ENCODE results near the gene CYP2R1. TPM values are rescaled to one million over a fixed set of nuclear protein-coding genes. Genes with fewer than 3 reads are reported as not detected.
A peak's percentile ranks its signal among the peaks of the same experiment; 100 is the strongest.

Gene CYP2R1, protein sequence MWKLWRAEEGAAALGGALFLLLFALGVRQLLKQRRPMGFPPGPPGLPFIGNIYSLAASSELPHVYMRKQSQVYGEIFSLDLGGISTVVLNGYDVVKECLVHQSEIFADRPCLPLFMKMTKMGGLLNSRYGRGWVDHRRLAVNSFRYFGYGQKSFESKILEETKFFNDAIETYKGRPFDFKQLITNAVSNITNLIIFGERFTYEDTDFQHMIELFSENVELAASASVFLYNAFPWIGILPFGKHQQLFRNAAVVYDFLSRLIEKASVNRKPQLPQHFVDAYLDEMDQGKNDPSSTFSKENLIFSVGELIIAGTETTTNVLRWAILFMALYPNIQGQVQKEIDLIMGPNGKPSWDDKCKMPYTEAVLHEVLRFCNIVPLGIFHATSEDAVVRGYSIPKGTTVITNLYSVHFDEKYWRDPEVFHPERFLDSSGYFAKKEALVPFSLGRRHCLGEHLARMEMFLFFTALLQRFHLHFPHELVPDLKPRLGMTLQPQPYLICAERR
- total RNA-seq = 38.7 TPM

DNA sequence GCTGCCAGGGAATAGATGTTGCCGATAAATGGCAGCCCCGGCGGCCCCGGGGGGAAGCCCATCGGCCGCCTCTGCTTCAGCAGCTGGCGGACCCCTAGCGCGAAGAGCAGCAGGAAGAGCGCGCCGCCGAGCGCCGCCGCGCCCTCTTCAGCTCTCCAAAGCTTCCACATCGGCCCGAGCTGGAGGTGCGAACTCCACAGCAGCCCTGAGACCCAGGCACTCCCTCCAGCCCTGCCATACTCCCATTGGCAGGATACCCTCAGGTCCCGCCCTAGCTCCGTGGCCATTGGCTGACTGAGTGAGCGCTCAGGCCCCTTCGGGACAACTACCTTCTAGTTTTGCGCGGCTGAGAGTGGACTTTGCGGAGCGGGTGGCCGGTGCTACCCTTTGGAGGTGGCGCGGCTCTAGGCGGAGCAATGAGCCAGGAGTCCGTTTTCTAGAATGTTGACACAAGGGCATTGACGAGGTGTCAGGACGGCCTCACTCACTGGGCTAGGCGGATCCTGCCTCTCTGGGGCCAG, at the start of gene CYP2R1:
CYP2R1 (minus strand) TSS at position 196 of the 521 bp plus-strand sequence; CDS start at position 170, 26 bp downstream.
- peak; percentile 83 to 92 for DNase-seq (ENCODE audit: low spot score in 2 of 2)
- FAIRE-seq = no peak

DNA sequence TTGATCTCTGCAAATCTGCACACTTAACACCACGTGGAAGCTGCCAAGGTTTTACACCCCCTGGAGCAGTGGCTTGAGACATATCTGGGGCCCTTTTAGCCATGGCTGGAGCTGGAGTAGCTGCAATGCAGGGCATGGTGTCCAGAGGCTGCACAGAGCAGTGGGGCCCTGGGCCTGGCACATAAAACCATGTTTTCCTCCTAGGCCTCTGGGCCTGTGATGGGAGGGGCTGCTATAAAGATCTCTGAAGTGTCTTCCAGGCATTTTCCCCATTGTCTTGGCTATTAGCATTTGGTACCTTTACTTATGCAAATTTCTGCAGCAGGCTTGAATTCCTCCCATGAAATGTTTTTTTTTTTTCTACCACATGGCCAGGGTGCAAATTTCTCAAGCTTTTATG, 46.9 kb upstream of the CYP2R1 start:
- no peak for DNase-seq (ENCODE audit: low spot score in 2 of 2)

DNA sequence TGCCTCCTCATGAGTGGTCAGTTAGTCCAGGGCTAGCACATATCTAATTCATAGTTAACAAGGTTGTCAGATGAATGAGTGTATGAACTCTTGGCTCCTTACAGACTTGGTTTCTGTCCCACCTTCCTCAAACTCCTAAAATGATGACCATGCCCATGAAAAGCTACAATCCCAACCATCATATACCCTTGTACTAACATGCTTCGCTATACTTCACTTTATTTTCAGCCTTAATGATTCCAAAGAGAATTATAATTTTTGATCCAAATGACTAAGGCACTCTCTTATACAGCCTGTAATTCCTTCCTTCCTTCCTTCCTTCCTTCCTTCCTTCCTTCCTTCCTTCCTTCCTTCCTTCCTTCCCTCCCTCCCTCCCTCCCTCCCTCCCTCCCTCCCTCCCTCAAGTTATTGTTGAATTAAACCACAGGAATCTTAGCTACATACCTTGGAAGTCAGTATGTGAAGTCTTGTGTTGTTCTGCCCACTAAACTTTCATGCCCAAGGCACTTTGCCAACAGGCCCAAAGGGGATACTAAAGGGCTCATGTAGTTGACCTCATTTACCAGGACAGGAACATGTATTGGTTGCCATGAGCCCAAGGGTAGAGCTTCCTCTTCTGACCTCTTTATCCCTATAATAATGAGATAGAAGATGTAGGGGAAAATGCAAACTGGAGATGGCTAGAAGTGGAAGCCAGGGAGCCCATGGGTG, 42.8 kb upstream of the CYP2R1 start:
- FAIRE-seq (no peak), DNase-seq (ENCODE audit: low spot score in 2 of 2) (no peak)

More for the DNA sequence above, 46.9 kb upstream of the CYP2R1 start:
- FAIRE-seq = no peak

DNA sequence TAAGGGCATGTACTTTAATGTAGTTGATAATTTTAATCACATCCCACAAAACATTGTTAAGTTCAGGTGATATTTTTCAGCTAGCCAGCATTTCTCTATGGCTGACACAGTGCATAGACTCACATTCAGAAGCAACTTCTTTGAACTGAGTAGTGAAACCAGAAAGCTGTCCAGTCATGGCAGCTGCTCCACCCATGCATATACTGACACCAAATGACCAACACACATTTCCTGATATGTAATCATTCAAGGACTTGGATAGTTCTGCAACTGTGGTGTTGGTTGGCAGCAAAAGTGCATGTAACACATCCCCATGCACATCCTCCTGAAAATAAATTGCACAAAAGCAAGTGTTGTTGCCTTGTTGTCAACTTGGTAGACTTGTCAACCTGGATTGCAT, 40.4 kb upstream of the CYP2R1 start:
- FAIRE-seq (no peak), DNase-seq (ENCODE audit: low spot score in 2 of 2) (no peak)

DNA sequence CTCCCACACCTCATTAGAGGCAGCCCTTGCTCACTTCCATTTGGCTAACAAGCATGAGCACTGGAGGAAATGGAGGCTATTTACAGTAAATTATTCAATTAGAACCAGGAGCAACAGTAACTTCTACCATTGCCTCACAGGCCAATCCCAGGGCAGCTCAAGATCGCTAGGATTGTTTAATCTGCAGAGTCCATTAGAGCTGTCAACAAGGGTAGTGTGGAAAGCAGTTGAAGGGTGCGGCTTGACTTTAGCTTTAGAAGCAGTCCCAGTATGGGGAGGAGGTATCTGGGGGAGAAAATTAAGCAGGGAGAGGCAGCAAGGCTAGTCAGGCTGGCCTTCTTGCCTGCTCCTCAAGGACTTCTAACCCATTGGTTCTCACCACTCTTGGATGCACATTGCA, 38.3 kb upstream of the CYP2R1 start:
- DNase-seq (ENCODE audit: low spot score in 2 of 2) = no peak
- FAIRE-seq = no peak

DNA sequence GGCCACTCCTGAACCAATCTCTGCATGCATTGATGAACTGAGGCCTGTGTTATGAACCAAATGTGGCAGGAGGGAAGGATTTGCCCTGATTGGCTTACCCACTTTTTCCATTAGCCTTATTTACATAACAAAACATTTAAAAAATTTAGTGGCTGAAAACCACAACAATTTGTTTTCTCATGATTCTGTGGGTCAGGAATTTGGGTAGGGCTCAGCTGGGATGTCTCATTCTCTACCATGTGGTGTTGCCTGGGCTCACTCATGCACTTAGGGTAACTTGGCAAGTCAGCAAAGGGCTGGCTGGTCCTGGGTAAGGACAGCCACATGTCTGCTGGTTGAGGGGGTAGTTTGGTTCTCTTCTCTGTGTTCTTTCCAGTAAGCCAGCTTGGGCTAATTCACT, 35.1 kb upstream of the CYP2R1 start:
- no peak for FAIRE-seq

DNA sequence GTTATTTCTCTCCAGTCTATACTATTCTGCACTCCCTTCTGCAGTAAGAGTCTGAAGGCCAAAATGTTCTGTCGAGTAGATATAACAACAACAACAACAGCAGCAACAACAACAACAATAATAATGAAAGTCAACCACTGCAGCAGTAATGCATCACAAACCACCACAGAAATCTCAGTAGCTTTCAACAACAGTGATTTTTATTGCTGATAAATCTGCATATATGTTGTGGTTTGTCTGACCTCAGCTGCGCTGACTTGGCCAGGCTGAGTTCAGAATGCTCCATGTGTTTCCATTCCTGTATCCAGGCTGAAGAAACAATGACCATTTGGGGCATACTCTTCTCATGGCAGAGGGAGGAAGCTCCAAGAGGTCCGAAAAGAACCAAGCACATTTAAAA, 32.3 kb upstream of the CYP2R1 start:
- no peak for DNase-seq (ENCODE audit: low spot score in 2 of 2)
- no peak for FAIRE-seq

More for the DNA sequence above, 35.1 kb upstream of the CYP2R1 start:
- no peak for DNase-seq (ENCODE audit: low spot score in 2 of 2)

DNA sequence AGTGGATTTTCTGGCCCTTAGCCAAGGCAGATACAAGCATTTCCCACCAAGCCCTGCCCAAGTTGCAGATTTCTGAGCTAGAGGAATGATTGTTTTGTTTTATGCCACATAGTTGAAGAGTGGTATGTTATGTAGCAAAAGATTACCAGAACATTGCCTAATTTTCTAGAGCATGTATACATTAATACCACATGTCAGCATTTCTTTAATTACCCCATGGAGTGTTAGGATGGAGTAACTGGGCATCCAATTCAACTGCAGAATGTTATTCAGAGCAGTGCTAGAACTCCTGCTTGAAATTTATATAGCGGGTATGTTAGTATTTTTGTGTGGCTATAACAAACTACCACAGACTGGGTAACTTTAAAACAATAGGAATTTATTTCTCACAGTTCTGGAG, 24.4 kb upstream of the CYP2R1 start:
- FAIRE-seq (no peak), DNase-seq (ENCODE audit: low spot score in 2 of 2) (no peak)

DNA sequence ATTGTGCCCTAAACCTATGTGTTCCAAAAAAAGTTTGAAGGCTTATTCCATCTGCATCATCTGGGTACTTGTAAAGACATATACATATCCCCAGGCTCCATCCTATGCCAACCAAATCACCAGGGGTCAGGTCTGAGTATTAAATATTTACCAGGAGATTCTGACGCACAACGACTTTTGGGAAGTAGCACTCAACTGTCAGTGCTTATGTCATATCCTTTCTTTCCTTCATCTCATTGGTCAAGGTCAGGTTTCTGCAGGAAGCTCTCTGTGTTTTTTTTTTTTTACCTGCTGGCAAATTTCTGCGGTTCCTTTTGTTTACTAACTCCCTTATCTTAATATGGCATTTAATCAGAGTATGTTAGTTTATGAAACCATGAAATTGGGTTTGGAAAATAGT, 22.5 kb upstream of the CYP2R1 start:
- DNase-seq (ENCODE audit: low spot score in 2 of 2) = no peak
- no peak for FAIRE-seq

DNA sequence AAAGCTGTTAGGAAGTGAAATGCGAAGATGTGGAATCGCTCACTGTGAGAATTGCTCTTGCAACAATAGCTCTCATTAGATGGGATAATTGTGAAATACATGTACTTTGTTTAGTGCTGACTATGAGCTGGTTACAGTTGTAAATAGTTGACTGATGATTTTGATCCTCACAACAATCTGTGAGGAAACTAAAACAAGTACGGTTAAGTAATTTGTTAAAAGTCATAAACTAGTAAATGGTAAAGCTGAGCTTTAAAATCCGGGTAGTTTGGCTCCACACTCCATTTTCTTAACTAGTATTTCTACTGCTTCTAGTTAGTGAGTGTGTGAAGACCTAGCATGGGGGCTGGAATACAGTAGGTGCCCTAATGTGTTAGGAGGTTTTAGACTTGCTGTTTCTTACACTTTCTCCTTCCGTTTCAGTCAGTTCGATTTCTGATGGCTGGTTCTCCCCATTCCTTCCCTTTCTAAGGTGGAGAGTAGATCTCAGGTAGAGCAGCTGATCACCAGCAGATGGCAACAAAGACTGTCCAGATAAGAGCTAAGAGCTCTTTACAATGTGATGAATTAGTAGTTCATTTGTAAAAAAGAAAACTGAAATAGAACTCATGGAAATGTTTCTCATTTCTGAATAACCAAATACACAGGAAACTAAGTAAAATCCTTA, 16.3 kb upstream of the CYP2R1 start:
- FAIRE-seq = no peak
- peak in 1 of 2 donors; percentile 32 for DNase-seq (ENCODE audit: low spot score in 2 of 2)

DNA sequence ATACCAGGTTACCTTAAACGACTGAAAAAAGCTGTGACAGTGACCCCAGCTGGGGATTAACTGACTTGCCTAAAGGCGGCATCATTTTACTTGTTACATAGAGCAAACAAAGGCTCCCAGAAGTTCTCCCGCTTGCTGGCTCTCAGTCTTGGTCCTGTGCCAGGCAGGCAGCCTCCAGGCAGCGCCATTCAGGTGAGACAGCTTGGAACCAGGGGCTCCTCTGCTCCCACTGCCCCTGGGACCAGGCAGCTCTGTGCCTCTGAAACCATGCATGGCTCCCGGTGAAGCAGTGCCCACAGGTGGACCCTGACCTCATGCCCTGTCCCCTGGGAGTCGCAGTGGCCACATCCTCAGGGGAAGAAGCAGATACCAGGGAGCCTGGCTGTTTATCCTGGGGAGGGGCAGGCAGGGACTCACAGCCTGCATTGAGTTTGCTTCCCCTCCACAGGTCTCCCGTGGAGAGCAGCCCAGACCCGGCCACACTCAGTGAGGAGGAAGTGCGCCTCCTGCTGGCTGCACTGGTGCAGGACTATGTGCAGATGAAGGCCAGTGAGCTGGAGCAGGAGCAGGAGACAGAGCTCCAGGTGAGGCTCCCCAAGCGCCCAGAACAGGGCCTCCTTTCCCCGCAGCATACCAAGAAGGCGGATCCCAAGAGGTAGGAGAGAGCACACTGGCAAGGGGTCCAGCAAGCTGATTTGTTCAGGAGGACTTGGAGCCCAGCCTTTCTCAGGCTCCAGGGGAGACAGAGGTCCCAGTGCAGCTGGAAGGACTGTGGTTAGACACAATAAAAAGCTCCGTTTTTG, 15.6 kb upstream of the CYP2R1 start:
- DNase-seq (ENCODE audit: low spot score in 2 of 2) (no peak), FAIRE-seq (no peak)

DNA sequence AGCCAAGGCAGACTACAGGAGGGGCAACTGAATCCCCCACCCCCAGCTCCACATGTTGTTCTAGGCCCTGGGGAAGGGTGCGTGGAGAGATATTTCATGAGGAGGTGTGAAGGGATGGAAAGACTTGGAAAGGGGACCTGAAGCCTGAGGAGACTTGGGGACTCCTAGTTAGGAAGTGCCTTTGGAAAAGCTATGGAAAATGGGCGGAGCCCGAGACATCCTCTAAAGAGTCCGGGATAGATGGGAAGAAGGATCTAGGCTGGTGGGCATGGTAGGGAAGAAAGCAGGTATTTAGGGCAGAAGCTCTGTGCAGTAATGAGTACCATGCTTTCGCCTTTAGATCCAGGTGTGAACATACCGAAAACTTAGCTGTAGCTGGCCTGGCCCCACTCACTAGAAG, 15.0 kb upstream of the CYP2R1 start:
- DNase-seq (ENCODE audit: low spot score in 2 of 2) (no peak), FAIRE-seq (no peak)

DNA sequence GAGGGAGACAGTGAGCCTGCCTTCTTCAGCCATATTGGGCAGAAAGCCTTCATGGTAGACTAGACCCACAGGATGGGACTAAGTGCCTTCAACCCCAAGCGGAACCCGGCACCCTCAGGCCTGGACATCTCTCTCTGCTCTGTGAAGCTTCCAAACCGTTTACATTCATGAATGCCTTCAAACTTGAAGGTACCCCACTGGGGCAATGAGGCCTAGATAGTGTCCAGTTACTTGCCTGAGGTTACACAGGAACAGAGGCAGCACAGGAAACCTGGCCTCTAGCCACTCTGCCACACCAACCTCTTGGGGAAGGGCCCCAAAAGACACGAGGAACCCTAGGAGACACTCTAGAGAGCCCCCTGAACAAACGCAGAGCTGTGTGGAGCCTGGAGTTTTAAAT, 14.5 kb upstream of the CYP2R1 start:
- FAIRE-seq (no peak), DNase-seq (ENCODE audit: low spot score in 2 of 2) (no peak)

DNA sequence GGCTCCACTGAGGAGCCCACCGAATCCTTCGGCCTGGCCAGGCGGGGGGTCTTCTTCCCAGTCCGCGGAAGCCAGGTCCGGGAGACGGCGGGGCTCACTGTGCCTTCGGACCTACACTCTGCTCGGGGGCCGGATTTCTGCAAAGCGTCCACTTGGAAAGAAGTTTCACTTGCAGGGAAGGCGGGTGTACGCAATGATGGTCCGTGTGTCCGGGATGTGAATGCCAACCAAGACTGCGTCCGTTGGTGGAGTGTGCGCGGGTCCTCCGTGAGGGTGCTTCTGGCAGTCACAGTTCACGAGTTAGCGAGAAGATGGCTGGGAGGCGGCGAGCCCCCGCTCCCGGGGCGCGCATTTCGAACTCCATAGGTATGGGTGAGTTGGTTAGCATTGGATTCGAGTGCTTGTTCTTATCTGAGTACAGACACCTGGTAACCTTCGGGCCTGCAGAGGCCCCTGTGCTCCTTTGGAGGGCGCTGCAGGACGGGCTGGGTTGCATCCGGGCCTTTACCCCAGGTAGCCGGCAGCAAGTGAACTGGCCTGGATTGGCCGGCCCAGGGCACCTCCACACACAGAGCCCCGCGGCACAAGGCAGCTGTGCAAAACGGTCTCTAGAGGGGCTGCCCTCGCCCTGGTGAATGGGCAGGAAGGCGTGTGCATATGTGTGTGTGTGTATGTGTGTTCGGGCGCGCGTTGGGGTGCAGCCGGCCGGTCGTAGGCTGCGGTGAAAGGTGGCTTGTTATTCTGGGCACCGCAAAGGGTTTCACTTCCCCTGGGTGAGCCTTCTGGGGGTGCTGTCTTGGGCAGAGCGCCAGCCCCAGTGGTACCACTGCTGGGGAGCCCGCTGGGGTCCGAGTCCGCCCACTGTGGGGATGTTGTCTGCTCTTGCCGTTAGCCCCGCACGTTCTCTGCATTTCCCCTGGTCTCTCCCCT, 13.3 kb upstream of the CYP2R1 start:
- FAIRE-seq (no peak), DNase-seq (ENCODE audit: low spot score in 2 of 2) (peak in 1 of 2 donors; percentile 47)

DNA sequence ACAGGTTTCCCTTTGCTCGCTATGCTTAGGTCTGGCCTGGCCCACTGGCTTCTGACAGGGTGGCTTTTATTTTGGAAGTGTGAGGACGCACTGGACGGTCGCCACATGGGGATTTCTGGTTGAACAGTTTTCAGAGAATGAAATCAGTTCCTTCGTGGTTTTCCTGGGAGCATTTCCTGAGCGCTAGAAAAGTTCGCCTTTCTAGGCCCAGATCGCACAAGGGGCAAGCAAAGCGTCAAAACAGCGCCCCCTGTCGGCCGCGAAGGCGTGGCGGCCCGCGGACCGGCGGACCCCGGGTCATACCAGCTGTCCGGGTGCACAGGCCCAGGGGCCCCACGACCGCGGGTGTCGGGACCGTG, 12.7 kb upstream of the CYP2R1 start:
- FAIRE-seq (no peak), DNase-seq (ENCODE audit: low spot score in 2 of 2) (peak; percentile 61 to 66)

DNA sequence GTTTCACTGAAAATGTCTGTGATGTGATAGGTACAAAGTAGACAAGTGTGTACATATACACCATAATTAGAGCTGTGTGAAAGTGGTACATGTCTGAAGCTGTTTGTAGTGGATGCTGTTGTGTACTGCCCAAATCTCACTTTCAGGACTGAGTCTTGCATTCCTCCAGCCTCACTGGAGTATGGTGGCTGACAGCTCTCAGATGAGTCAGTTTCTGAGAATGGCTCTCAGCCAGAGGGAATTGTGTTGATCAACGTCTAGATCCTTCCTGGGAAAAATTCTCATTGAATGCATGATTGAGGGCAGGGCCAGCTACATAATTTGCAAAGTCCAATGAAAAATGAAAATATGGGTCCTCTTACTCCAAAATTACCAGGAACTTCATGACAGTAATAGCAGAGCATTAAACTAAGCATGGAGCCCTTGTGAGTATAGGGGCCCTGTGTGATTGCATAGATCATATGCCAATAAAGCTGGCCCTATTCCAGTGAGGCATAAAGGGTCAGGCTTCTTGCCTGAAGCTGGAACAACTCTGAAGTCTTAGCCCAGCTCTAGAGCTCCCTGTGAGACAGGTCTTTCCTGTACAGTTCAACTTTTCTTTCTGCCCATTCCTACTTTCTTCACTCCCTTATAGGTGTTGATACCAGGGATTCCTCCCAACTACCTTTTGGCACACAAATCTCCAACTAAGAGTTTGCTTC, 10.8 kb upstream of the CYP2R1 start:
- no peak for DNase-seq (ENCODE audit: low spot score in 2 of 2)
- FAIRE-seq = no peak

DNA sequence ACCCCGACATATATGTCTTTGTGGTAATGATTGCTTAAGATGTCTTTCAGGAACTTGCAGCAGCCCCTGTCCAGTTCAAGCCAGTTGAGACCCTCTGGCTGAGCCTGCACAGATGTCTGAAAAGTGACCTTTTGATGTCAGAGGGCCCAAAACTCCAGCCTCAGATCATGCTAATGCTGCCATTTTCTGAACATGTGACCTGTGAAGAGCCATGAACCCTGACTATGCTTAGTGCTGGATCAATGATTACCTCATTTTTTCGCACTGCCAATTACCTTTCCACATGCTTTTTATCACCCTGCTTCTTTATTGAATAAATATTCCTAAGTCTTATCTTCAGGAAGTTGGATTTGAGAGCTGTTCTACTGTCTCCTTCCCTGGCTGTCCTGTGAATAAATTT, 6.9 kb upstream of the CYP2R1 start:
- FAIRE-seq (no peak), DNase-seq (ENCODE audit: low spot score in 2 of 2) (no peak)

DNA sequence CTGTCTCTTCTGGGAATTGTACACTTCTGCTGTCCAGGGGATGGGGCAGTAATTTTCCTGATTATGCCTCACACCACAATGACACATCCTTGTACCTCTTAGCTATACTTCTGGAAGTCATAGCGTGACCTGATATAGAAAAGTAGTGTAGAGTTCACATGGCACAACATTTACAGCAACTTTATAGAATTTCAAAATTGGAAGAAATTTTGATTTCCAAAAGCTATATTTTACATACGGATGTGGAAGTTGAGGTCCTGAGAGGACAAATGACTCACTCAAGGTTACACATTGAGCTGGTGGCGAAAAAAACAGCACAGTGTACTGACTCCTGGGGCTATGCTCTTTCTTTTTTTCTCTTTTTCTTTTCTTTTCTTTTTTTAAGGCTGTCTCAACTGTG, 6.3 kb upstream of the CYP2R1 start:
- FAIRE-seq (no peak), DNase-seq (ENCODE audit: low spot score in 2 of 2) (no peak)
